Glomerular visceral epithelial cell (primary cell): ENCODE results near the gene SKI.
"Not testable (repeated sequence)": the region's sequence is repeated elsewhere in the genome, so short reads cannot be mapped to it uniquely, and the experiment has no call there.

Experiments used
- DNase-seq: peaks from one replicate; pipeline ENCODE4 v3.0.0-alpha.2; 2016; ENCODE audit errors: extremely low spot score

SKI gene

GRCh38 chr1:2291577-2291976, 63.5 kb downstream of the SKI start:
- no peak for DNase-seq

GRCh38 chr1:2292725-2293450, 64.8 kb downstream of the SKI start:
- DNase-seq: no peak

GRCh38 chr1:2294033-2294724, 66.1 kb downstream of the SKI start:
- no peak for DNase-seq

GRCh38 chr1:2294725-2295078, 66.6 kb downstream of the SKI start:
- DNase-seq: no peak

GRCh38 chr1:2295526-2295925, 67.4 kb downstream of the SKI start:
- no peak for DNase-seq

- not testable (repeated sequence) for DNase-seq
Measured at GRCh38 chr1:2296211-2296610, 68.1 kb downstream of the SKI start.

- no peak for DNase-seq
Measured at GRCh38 chr1:2296614-2297013, 68.5 kb downstream of the SKI start.

GRCh38 chr1:2297246-2298011, 69.3 kb downstream of the SKI start:
- no peak for DNase-seq

- no peak for DNase-seq
Measured at GRCh38 chr1:2298685-2299084, 70.6 kb downstream of the SKI start.

GRCh38 chr1:2299131-2299627, 71.1 kb downstream of the SKI start:
- no peak for DNase-seq

GRCh38 chr1:2300004-2300771, 72.1 kb downstream of the SKI start:
- no peak for DNase-seq

- no peak for DNase-seq
Measured at GRCh38 chr1:2300851-2301606, 72.9 kb downstream of the SKI start.

- no peak for DNase-seq
Measured at GRCh38 chr1:2301607-2302291, 73.6 kb downstream of the SKI start.

- DNase-seq: no peak
Measured at GRCh38 chr1:2302292-2302925, 74.3 kb downstream of the SKI start.

GRCh38 chr1:2303016-2303775, 75.1 kb downstream of the SKI start:
- no peak for DNase-seq

GRCh38 chr1:2303781-2304180, 75.7 kb downstream of the SKI start:
- DNase-seq: no peak

GRCh38 chr1:2304282-2304681, 76.2 kb downstream of the SKI start:
- no peak for DNase-seq

GRCh38 chr1:2304921-2305681, 77.0 kb downstream of the SKI start:
- no peak for DNase-seq
